Mucosa of stomach (tissue), 1 donor: ENCODE results near the gene GPRIN1.
"Not testable (repeated sequence)": the region's sequence is repeated elsewhere in the genome, so short reads cannot be mapped to it uniquely, and the experiment has no call there.

ENCODE experiments used
- H3K27me3 ChIP-seq: one replicate; pipeline ENCODE4 v1.7.0; 2013; ENCODE audit warnings: mild to moderate bottlenecking, low read length; ENCODE audit not compliant: control insufficient read depth, insufficient read depth
- H3K36me3 ChIP-seq: one replicate; pipeline ENCODE4 v1.7.0; 2013; ENCODE audit warnings: low read length; ENCODE audit not compliant: control insufficient read depth, insufficient read depth
- H3K4me1 ChIP-seq: one replicate; pipeline ENCODE4 v1.7.0; 2013; ENCODE audit warnings: mild to moderate bottlenecking, low read length; ENCODE audit not compliant: control insufficient read depth, insufficient read depth
- H3K4me3 ChIP-seq: one replicate; pipeline ENCODE4 v1.7.0; 2013; ENCODE audit warnings: low read length
- H3K9ac ChIP-seq: one replicate; pipeline ENCODE4 v1.7.0; 2013; ENCODE audit warnings: mild to moderate bottlenecking, low read length, moderate library complexity
- H3K9me3 ChIP-seq: one replicate; pipeline ENCODE4 v1.7.0; 2013; ENCODE audit warnings: mild to moderate bottlenecking, low read length, moderate library complexity; ENCODE audit not compliant: control insufficient read depth
- donor health status: Pancreatic carcinoma.

The GPRIN1 gene

DNA sequence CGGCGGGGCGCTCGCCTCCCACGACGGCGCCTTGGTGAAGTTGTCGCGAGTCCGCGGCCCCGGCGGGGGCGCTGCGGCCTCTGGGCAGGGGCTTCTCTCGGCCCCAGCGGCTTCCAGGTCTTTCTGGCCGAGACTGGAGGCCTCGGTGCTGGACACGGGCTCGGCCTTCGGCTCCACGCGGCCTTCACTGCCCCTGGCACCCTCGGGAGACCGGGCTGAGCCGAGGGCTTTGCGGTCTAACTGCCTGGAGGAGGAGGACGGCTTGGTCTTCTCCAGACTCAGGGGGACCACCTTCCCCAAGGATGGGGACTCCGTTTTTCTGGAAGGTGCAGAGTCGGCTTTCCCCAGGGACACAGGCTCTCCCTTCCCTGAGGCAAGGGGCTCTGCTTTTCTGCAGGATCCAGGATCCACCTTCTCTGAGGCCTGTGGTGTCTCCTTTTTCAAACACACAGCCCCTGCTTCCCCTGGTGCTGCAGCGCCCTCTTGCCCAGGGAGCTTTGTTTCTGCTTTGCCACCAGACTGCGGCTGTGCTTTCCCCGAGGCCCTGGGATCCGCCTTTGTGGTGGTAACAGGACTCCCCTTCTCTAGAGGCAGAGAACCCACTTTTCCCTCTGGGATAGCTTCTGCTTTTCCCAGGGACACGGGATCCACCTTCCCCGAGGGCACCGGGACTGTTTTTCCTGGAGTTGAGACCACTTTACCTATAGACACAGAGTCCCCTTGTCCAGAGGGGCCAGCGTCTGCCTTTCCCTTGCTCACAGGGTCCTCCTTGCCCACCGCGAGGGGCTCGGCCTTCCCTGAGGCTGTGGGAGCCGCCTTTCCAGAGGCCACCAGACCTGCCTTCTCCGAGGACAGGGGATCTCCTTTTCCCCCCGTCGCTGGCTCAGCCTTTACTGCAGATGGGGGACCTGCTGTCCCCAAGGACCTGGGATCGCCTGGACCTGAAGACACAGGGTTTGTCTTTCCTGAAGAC lies 12.3 kb downstream of the GPRIN1 start:
- H3K9me3 ChIP-seq: no peaks in the 10 kb centered on the region
- H3K4me3 ChIP-seq: no peak overlapping the region
- peaks cover 23% of the 10 kb centered on the region for H3K27me3 ChIP-seq
- H3K36me3 ChIP-seq: no peaks in the 10 kb centered on the region
- H3K9ac ChIP-seq: no peak overlapping the region
- H3K4me1 ChIP-seq: no peaks in the 10 kb centered on the region

DNA sequence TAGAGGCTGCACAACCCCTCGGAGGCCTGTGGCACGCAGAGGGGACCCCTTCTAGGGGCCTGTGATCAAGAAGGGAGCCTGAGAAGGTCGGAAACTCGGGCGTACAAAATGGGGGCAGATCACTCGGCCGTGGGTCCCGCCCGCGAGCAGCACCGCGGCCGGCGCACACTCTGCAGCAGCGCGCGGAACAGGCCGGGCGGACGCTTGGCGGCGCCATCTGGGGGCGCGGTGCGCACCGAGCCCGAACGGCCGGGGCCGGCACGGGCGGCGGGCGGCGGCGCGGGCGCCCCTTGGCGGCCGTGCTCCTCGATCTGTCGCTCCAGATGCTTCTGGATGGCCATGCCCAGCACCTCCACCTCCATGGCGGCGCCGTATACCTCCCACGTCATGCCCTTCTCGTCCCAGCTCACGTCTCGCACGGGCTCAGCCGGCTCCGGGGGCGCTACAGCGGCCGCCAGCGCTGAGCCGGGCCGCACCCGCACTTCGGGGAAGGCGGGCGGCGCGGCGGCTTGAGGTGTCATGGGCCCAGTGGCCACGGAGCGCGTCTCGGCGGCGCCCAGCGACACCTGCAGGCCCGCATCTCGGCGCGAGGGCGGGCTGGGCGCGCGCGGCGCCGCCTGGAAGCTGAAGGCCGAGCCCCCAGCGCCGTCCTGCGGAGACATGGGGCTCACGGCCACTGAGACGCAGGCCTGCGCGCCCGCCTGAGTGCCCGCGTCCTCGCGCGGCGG lies 13.1 kb downstream of the GPRIN1 start:
- Histone ChIP-seq H3K9ac (no peak overlapping the region), H3K36me3 (no peaks in the 10 kb centered on the region), H3K27me3 (peaks cover 23% of the 10 kb centered on the region), H3K4me3 (no peak overlapping the region), H3K4me1 (no peaks in the 10 kb centered on the region), H3K9me3 (no peaks in the 10 kb centered on the region)

DNA sequence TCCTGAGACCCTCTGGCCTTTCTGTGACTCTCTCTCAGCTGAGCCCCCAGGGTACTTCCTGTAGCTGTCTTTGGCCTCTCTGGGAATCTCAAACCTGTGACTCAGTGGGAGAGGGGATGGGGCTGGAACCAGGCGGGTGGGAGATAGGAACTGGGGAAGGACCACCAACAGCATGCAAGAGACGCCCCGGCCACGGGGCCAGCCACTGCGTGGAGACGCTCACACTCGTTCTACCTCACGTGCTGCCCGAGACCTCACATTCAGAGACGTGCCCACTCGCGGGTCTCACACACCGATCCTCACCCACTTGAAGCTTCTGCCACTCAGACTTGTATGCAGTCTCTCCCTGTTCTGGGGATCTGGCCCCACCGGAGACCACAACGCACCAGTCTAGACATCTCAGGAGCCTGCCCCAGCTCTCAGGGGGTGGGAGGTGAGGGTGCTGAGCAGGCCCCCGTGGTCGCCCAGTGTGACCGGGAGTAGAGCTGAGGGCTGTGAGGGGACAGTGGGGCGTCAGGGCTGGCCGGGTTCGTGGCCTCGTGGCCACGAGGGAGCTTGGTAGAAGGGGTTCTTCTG lies 13.8 kb downstream of the GPRIN1 start:
- Histone ChIP-seq H3K36me3 (no peaks in the 10 kb centered on the region), H3K9me3 (no peaks in the 10 kb centered on the region), H3K4me1 (no peaks in the 10 kb centered on the region), H3K27me3 (peaks cover 23% of the 10 kb centered on the region), H3K9ac (no peak overlapping the region), H3K4me3 (no peak overlapping the region)

DNA sequence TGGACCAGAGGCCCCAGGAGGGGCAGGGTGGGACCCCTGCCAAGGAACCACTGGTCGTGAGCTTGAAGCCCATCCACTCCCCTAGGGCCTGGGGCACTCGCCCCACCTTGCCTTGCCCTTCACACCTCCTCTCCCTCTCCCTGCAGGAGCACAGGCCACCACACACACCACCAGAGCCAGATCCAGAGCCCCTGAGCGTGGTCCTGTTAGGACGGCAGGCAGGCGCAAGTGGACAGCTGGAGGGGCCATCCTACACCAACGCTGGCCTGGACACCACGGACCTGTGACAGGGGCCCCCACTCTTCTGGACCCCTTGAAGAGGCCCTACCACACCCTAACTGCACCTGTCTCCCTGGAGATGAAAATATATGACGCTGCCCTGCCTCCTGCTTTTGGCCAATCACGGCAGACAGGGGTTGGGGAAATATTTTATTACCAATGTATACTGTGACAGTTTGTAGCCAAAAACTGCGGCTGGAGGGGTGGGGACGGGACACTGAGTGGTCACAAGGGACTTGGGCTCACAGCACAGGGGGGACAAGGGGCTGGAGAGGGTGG lies 14.5 kb downstream of the GPRIN1 start:
- no peak overlapping the region for H3K9ac ChIP-seq
- no peaks in the 10 kb centered on the region for H3K36me3 ChIP-seq
- peaks cover 23% of the 10 kb centered on the region for H3K27me3 ChIP-seq
- H3K4me3 ChIP-seq: no peak overlapping the region
- no peaks in the 10 kb centered on the region for H3K4me1 ChIP-seq
- no peaks in the 10 kb centered on the region for H3K9me3 ChIP-seq

DNA sequence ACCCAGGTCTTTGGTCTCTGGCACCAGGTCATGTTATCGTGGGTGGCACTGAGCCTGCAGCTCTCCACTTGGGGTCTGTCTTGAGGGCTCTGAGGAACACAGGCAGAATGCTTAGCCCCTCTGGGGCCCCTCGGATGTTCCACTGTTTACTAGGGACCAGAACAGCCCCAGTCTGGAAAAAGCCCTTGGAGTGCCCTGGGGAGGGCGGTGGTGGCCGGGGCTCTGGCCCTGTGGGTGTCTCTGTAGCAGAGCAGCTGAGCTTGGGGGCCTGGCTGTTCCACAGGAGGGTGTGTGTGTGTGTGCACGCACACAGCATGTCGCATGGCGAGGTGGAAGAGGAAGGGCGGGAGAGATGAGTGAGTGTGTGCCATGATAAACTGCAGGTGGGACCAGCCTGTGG lies 15.4 kb downstream of the GPRIN1 start:
- no peak overlapping the region for H3K9ac ChIP-seq
- H3K9me3 ChIP-seq: no peaks in the 10 kb centered on the region
- H3K27me3 ChIP-seq: peaks cover 23% of the 10 kb centered on the region
- H3K36me3 ChIP-seq: no peaks in the 10 kb centered on the region
- no peaks in the 10 kb centered on the region for H3K4me1 ChIP-seq
- no peak overlapping the region for H3K4me3 ChIP-seq

DNA sequence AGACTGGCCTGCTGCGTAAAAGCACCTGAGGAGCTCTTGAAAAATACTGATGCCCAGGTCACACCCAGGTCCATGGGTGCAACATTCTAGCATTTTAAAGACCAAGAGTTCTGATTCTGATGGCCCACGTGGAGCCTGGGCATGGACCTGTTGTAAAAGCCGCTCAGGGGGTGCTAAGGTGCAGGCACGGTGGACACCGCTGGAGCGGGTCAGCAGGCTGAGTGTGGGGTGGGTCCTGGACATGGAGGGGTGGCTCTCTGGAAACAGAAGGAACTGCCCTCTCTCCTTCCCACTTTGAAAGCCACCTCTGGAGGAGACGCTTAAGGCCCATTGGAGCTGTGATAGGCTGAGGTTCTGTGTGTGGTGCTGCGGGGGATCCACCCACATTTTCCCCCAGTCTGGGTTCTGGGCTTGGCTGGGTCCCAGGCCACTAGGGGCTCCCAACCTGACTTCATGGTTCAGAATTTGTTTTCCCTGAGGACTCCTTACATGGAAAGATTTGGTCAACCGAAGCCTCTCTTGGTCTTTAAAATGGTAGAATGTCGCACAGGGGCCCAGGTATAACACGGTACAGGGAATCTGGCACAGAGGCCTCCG lies 16.6 kb downstream of the GPRIN1 start:
- H3K9me3 ChIP-seq: no peaks in the 10 kb centered on the region
- H3K9ac ChIP-seq: no peak overlapping the region
- peaks cover 17% of the 10 kb centered on the region for H3K27me3 ChIP-seq
- H3K4me1 ChIP-seq: no peaks in the 10 kb centered on the region
- H3K36me3 ChIP-seq: no peaks in the 10 kb centered on the region
- no peak overlapping the region for H3K4me3 ChIP-seq

DNA sequence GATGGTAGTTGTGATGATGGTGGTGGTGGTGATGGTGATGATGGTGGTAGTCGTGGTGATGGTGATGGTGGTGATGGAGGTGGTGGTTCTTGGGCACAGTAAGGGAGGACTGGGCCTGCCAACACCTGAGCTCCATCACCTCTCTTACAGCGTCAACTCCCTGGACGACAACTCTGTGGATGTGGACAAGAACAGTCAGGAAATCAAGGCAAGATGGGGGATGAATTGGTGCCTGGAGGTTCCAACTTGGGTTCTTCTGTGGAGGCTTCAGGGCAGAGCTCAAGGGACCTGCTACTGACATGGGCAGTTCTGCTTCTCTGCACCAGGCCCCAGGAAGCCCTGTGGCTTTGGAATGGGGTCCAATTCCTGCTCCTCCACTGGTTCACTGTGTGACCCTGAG lies 17.4 kb downstream of the GPRIN1 start:
- Histone ChIP-seq H3K9ac (no peak overlapping the region), H3K36me3 (no peaks in the 10 kb centered on the region), H3K4me3 (no peak overlapping the region), H3K9me3 (no peaks in the 10 kb centered on the region), H3K4me1 (no peaks in the 10 kb centered on the region), H3K27me3 (peaks cover 9% of the 10 kb centered on the region)

DNA sequence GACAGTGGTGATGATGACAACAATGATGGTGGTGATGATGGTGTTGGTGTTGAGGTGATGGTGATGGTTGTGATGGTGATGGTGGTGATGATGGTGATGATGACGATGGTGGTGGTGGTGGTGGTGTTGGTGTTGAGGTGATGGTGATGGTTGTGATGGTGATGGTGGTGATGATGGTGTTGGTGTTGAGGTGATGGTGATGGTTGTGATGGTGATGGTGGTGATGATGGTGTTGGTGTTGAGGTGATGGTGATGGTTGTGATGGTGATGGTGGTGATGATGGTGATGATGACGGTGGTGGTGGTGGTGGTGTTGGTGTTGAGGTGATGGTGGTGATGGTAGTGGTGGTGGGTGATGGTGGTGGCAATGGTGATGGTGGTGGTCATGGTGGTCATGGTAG lies 18.3 kb downstream of the GPRIN1 start:
- H3K4me3 ChIP-seq, H3K4me1 ChIP-seq, H3K36me3 ChIP-seq: not testable (repeated sequence)

DNA sequence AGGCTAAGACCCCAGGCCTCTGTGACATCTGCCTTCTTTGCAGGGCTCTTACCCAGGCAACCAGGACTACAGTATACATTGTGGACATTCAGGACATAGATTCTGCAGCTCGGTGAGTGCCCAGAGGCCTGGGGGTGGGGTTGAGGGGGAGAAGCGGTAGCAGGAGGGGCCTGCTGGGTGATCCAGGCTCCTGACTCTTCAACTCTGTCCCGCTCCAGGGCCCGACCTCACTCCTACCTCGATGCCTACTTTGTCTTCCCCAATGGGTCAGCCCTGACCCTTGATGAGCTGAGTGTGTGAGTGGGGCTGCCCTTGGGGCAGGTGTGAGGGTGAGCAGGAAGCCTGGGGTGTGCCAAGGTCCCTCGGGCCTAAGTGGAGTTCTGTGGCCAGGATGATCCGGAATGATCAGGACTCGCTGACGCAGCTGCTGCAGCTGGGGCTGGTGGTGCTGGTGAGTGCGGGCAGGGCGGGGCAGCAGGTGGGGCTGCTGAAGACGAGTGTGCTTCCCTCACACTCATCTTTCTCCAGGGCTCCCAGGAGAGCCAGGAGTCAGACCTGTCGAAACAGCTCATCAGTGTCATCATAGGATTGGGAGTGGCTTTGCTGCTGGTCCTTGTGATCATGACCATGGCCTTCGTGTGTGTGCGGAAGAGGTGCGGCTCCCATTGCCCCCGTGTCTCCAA lies 19.8 kb downstream of the GPRIN1 start:
- no peak overlapping the region for H3K9ac ChIP-seq
- no peaks in the 10 kb centered on the region for H3K9me3 ChIP-seq
- H3K36me3 ChIP-seq: no peaks in the 10 kb centered on the region
- no peak overlapping the region for H3K4me3 ChIP-seq
- peaks cover 3% of the 10 kb centered on the region for H3K27me3 ChIP-seq
- H3K4me1 ChIP-seq: no peaks in the 10 kb centered on the region

More for the DNA sequence above, 18.3 kb downstream of the GPRIN1 start:
- not testable (repeated sequence) for H3K9ac ChIP-seq, H3K9me3 ChIP-seq, H3K27me3 ChIP-seq

DNA sequence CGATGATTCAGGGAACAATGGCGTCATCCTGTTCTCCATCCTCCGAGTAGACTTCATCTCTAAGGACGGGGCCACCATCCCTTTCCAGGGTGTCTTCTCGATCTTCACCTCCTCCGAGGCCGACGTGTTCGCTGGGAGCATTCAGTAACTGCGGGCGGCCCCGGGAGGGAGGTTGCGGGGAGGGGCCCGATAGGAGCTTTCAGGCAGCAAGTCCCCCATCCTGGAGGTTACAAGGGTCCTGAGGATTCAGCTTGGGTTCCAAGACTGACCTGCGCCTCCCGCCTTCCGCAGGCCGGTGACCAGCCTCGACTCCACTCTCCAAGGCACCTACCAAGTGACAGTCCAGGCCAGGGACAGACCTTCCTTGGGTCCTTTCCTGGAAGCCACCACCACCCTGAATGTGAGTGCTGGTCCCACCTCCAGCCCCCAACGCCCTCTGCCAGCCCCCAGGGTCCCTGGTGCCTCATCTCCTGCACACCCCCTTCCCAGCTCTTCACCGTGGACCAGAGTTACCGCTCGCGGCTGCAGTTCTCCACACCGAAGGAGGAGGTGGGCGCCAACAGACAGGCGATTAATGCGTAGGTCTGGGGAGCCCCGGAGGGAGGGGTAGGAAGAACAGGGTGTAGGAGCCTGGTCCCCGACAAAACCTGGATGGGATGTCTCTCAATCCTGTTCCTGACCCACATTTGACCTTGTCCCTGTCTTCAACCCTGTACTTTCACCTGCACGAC lies 20.8 kb downstream of the GPRIN1 start:
- H3K9me3 ChIP-seq: no peaks in the 10 kb centered on the region
- no peaks in the 10 kb centered on the region for H3K36me3 ChIP-seq
- H3K27me3 ChIP-seq: no peaks in the 10 kb centered on the region
- no peaks in the 10 kb centered on the region for H3K4me1 ChIP-seq
- no peak overlapping the region for H3K9ac ChIP-seq
- no peak overlapping the region for H3K4me3 ChIP-seq

DNA sequence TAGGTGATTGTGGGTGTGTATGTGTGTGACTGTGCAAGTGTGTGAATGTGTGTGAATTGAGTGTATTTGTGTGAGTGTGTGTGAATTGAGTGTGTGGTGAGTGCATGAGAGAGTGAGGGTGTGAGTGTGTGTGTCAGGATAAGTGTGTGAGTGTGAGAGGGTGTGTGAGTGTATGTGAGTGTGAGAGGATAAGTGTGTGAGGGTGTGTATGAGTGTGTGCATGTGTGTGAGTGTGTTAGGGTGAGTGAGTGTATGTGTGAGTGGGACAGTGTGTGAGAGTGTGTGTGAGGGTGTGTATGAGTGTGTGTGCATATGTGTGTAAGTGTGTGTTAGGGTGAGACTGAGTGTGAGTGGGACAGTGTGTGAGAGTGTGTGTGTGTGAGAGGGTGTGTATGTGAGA lies 21.7 kb downstream of the GPRIN1 start:
- no peaks in the 10 kb centered on the region for H3K27me3 ChIP-seq
- H3K4me1 ChIP-seq: no peaks in the 10 kb centered on the region
- H3K4me3 ChIP-seq: no peak overlapping the region
- no peak overlapping the region for H3K9ac ChIP-seq
- H3K9me3 ChIP-seq: no peaks in the 10 kb centered on the region
- no peaks in the 10 kb centered on the region for H3K36me3 ChIP-seq
